Activated T-cell treated with anti-CD3 and anti-CD28 coated beads, Interleukin-2, amount 50 U/mL, for 48 hours (primary cell): ENCODE measurements around the gene PIK3R5.

Experiments used
- DNase-seq, 2 experiments: peaks; one replicate each; pipeline ENCODE4 v3.0.0-alpha.2; 2020

PIK3R5 gene

DNA sequence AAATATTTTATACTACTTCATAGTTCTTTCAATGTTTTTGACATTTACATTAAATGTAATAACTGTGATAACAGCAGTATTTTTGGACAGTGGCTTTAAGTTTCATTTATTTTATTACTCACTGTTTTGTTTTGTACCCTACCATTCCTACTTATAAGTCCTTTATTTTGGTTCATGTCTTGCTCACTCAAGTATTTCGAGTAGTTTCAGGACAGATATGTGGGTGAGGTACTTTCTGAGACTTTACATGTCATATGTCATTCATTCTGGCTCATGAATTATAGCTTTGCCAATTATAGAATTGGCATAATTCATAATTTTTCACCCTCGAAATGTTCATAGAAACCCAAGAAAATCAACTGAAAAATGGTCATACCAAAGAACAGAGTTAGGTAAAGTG lies 44.4 kb downstream of the PIK3R5 start:
- no peak for DNase-seq

DNA sequence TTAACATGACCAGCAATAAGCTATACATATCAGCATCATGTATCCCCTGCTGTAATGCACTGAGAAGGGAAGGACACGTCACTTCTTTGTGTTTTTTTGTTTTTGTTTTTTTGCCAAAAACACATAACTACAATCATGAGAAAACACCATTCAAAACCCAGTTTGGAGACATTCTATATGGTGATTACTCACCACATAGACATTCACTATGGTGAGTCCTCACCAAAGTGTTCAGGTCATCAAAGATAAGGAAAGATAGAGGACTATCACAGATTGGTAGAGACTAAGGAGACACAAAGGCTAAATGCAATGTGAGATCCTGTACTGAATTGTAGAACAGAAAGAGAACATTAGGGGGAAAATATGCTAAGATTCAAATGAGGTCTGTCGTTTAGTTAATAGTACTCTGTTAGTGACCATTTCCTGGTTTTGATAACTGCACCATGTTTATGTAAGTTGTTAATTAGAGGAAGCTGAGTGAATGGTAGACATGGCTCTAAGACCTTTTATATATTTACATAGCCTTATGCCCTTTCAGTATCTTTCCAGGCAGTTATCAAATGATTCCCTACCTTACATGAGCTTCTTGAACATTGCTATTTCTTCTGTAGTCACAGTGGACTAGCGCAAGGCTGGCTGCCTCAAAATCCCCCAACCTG lies 46.6 kb downstream of the PIK3R5 start:
- DNase-seq = no peak

- peak; percentile 13 to 18 for DNase-seq
Observed at GRCh38 chr17:8916466-8916865, 49.0 kb downstream of the PIK3R5 start.

DNA sequence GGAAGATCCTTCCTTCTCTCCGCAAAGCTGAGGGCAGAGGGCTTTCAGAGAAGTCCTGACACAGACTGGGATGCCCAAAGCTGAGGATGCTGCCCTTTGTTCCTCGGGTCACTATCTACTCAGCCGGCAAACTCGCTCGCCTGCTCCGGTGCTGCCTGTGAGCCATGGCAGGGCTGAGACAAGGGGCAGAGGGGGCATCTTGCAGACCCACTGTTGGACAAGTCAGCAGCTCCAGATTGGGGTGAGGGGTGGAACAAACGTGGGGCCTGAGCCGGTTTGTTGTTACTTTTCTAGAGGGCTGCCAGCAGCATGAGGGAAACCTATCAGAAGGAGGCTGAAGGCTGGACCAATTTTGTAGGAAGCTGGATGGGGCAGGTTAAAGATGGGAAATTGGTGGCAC lies 51.0 kb downstream of the PIK3R5 start:
- peak in 1 of 2 experiments; percentile 9 for DNase-seq

GRCh38 chr17:8913879-8914278 lies 51.6 kb downstream of the PIK3R5 start:
- DNase-seq = no peak

DNA sequence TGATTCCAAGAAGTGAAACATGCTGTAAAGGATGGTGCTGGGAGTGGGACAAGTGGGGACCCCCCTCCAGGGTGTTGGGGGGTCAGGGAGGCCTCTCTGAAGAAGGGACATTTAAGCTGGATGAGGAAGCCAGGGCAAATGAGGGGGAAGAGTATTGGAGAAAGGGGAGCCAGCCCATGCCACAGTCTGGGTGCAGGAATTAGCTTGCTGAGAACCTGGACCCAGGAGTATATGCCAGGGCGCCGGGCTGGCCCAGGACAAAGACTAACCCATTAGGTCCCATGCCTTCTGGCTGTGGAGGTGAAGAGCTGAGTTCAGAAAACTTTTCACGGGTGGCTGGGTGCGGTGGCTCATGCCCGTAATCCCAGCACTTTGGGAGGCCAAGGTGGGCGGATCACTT lies 52.4 kb downstream of the PIK3R5 start:
- no peak for DNase-seq

- peak in 1 of 2 experiments; percentile 12 for DNase-seq
Observed at GRCh38 chr17:8912084-8912981, 53.2 kb downstream of the PIK3R5 start.

- DNase-seq = peak in 1 of 2 experiments; percentile 10
Observed at GRCh38 chr17:8910969-8911604, 54.4 kb downstream of the PIK3R5 start.

- DNase-seq = peak in 1 of 2 experiments; percentile 10
Observed at GRCh38 chr17:8909586-8910270, 55.8 kb downstream of the PIK3R5 start.

- peak; percentile 12 to 17 for DNase-seq
Observed at GRCh38 chr17:8905331-8905730, 60.2 kb downstream of the PIK3R5 start.

- peak; percentile 10 to 12 for DNase-seq
Observed at GRCh38 chr17:8904686-8905085, 60.8 kb downstream of the PIK3R5 start.

- peak in 1 of 2 experiments; percentile 1 for DNase-seq
Observed at GRCh38 chr17:8904201-8904600, 61.3 kb downstream of the PIK3R5 start.

DNA sequence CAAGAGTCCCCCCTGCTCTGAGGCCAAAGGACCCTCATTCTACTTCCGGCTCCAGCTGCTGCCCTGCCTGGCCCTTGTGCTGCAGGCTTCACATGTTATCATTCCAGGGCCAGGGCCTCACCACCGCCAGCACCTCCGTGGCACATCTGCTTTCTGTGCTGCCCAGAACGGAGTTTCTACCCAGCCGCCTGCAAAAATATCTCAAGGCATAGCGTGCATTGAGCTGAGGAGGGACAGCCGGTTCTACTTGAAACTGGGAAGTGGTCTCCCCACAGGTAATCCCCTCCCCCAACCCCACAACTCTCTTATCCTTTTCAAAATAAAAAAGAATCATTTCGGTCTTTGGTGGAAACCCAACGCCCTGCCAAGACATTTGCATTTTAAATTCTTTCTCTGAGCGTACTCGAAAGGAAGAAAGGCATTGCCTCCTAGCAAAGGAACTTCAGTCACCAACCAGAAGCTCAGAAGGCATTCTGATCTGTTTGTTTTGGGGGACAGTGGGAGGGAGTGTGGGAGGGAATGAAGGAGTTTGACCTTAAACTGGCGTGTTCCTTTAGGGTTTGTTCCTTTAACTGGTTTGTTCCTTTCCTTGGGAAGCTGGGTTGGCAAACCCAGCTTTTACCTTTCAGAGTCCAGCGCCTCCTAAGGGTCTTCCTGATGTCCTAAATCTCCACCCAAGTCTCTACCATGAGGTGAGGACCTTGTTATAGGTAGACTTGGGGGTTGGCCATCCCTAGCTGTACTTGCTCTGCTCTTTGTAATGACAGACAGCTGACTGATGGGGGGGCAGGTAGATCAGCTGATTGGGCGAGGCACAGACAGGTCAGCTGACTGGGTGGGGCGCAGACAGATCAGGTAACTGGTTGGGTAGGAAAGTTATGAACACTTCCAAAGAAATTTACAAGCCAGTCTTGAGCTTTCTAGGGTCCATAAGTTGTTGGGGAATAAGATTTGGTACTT lies 64.6 kb downstream of the PIK3R5 start:
- peak; percentile 25 to 30 for DNase-seq

DNA sequence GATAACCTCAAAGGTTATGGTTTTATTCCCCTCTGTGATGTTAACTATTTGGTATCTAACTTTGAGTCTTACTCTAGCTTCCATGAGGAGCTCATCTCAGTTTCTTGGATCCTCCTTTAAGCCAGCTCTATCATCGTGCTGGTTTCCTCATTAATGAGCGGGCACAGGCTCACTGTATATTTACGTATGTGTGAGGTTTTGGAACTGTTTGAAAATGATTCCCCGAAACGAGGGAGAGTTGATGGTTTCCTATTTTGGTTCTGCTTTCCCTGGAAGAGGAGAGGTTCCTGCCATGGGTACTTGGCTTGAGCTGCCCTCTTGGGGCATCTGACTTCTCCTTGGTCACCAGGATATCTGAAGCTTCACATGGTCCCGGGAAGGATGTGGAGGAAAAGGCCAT lies 65.3 kb downstream of the PIK3R5 start:
- DNase-seq = no peak

GRCh38 chr17:8898636-8899035 lies 66.9 kb downstream of the PIK3R5 start:
- no peak for DNase-seq

DNA sequence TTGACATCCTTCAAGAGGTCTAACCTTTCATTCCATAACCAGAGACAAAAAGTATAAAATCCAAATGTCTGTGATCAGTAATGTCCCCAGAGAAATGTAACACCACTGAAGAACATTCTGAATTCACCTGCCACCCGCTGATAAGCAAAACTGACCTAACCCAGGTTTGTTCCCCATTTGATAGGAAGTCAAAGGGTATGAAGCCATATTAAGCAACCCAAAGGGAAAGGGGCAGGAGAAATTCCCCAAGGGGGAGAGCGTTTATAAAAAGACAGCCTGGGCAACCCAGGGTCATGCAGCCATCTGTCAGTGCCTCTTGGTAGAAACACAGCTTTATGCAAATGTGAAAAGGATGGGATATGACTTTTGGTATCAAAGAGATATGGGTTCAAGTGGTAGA lies 67.4 kb downstream of the PIK3R5 start:
- DNase-seq = no peak

GRCh38 chr17:8896641-8897635 lies 68.6 kb downstream of the PIK3R5 start:
- no peak for DNase-seq

DNA sequence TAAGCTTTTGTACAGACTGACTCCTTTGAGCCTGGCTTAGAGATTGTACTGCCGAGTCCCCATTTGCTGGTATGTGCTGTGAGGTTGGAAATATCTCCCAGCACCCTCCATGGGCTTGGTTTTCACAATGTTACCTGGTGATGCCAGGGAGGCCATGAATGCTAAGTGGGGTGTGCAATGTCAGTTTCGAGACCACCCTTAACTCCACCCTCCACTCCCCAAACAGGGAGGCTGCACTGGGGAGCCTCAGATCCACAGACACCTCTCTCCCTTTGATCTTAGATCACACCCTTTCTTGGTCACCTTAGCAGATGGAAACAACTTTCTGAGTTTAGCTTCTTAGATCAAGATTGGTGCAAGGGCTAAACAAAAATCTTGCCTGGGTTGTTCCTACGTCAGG lies 69.4 kb downstream of the PIK3R5 start:
- no peak for DNase-seq

DNA sequence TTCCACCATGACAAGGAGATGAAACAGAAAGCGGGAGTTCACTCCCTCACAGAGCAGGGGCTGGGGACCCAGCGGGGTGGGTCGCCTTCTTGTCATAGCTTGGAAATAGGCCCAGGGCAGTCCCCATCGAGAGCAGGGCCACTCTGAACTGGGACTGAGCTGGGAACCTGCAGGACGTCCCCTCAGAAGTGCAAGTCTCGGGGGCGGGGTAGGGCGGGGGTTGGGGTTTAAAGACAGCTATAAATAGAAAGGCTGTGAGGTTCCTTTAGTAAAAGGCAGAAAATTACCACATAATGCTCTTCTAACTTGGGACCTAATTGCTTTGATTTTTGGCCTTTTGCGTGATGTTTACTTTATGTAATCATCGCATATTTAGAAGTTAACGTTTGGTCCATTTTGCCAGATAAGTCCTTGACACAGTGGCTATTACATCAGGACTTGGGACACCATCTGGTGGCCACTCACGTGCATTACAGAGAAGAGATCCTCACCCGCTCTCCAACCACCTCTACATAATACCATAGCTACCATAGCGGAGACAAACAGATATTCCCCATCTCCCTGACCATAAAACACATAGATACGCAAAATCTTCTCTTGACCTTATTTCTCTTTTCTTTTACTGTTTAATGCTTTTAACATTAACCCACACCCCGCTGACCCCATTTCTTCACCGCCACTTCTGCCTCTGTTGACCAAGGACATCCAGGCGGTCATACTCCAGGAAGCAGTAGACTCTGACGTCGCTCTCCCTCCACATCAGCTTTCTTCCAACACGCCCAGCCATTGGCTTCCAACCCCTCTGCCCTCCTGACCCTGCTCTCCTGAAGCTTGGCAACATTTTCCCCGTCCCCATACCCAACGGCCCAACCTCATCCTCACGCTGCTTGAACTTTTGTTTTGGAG lies 70.6 kb downstream of the PIK3R5 start:
- peak; percentile 64 to 69 for DNase-seq
